Measurements from ENCODE around the gene KCTD3.

KCTD3 gene

GRCh38 chr1:215542301-215542700 lies 24.8 kb upstream of the KCTD3 start:
- in situ Hi-C loops (cut with MboI; ENCODE audit: low sequenced_read_pairs), result loop anchor here (25.0 kb wide), 1 partner anchor 1205 kb away; no protein-coding TSS in a partner anchor
- DNase-seq (ENCODE audit: low spot score in 2 of 2), result no peak
- H3K36me3 ChIP-seq (replicated peaks), result no peaks in the 10 kb centered on the region
- no peaks in the 10 kb centered on the region for H3K27me3 ChIP-seq (ENCODE audit: low read depth)
- H3K4me3 ChIP-seq, result no peak overlapping the region
- no peaks in the 10 kb centered on the region for H3K4me1 ChIP-seq
- no peaks in the 10 kb centered on the region; the same call in 1 of the 2 replicates for H3K9me3 ChIP-seq

- H3K4me1 ChIP-seq, result no peaks in the 10 kb centered on the region
- H3K9me3 ChIP-seq, result no peaks in the 10 kb centered on the region; the same call in 1 of the 2 replicates
- no peak overlapping the region for H3K4me3 ChIP-seq
- no peaks in the 10 kb centered on the region for H3K36me3 ChIP-seq (replicated peaks)
- in situ Hi-C loops (cut with MboI; ENCODE audit: low sequenced_read_pairs), result loop anchor here (25.0 kb wide), 1 partner anchor 1206 kb away; no protein-coding TSS in a partner anchor
- no peak for DNase-seq (ENCODE audit: low spot score in 2 of 2)
- no peaks in the 10 kb centered on the region for H3K27me3 ChIP-seq (ENCODE audit: low read depth)
These were observed 23.9 kb upstream of the KCTD3 start for GRCh38 chr1:215543191-215543606.

- no peaks in the 10 kb centered on the region for H3K27me3 ChIP-seq (ENCODE audit: low read depth)
- no peaks in the 10 kb centered on the region for H3K36me3 ChIP-seq (replicated peaks)
- no peak for DNase-seq (ENCODE audit: low spot score in 2 of 2)
- no peaks in the 10 kb centered on the region; the same call in 1 of the 2 replicates for H3K9me3 ChIP-seq
- no peaks in the 10 kb centered on the region for H3K4me1 ChIP-seq
- H3K4me3 ChIP-seq, result no peak overlapping the region
- in situ Hi-C loops (cut with MboI; ENCODE audit: low sequenced_read_pairs), result loop anchor here (25.0 kb wide), 1 partner anchor 1207 kb away; no protein-coding TSS in a partner anchor
These were observed 23.3 kb upstream of the KCTD3 start for GRCh38 chr1:215543806-215544205.

- no peaks in the 10 kb centered on the region; the same call in 1 of the 2 replicates for H3K9me3 ChIP-seq
- in situ Hi-C loops (cut with MboI; ENCODE audit: low sequenced_read_pairs), result loop anchor here (25.0 kb wide), 1 partner anchor 1207 kb away; no protein-coding TSS in a partner anchor
- no peaks in the 10 kb centered on the region for H3K4me1 ChIP-seq
- H3K4me3 ChIP-seq, result no peak overlapping the region
- no peaks in the 10 kb centered on the region for H3K36me3 ChIP-seq (replicated peaks)
- no peaks in the 10 kb centered on the region for H3K27me3 ChIP-seq (ENCODE audit: low read depth)
- DNase-seq (ENCODE audit: low spot score in 2 of 2), result no peak
These were observed 22.5 kb upstream of the KCTD3 start for GRCh38 chr1:215544566-215544965.

GRCh38 chr1:215545096-215545495 lies 22.0 kb upstream of the KCTD3 start:
- H3K4me3 ChIP-seq, result no peak overlapping the region
- no peak for DNase-seq (ENCODE audit: low spot score in 2 of 2)
- no peaks in the 10 kb centered on the region; the same call in 1 of the 2 replicates for H3K9me3 ChIP-seq
- in situ Hi-C loops (cut with MboI; ENCODE audit: low sequenced_read_pairs), result loop anchor here (25.0 kb wide), 1 partner anchor 1208 kb away; no protein-coding TSS in a partner anchor
- no peaks in the 10 kb centered on the region for H3K27me3 ChIP-seq (ENCODE audit: low read depth)
- H3K36me3 ChIP-seq (replicated peaks), result no peaks in the 10 kb centered on the region
- no peaks in the 10 kb centered on the region for H3K4me1 ChIP-seq

GRCh38 chr1:215547011-215547410 lies 20.1 kb upstream of the KCTD3 start:
- in situ Hi-C loops (cut with MboI; ENCODE audit: low sequenced_read_pairs), result loop anchor here (25.0 kb wide), 1 partner anchor 1210 kb away; no protein-coding TSS in a partner anchor
- Histone ChIP-seq H3K4me1 (no peaks in the 10 kb centered on the region; the same call in 1 of the 2 replicates), H3K36me3 (replicated peaks) (no peaks in the 10 kb centered on the region), H3K9me3 (no peaks in the 10 kb centered on the region; the same call in 1 of the 2 replicates), H3K27me3 (ENCODE audit: low read depth) (no peaks in the 10 kb centered on the region), H3K4me3 (no peak overlapping the region)
- no peak for DNase-seq (ENCODE audit: low spot score in 2 of 2)

- in situ Hi-C loops (cut with MboI; ENCODE audit: low sequenced_read_pairs), result no loop called here
- H3K36me3 ChIP-seq (replicated peaks), result no peaks in the 10 kb centered on the region
- H3K9me3 ChIP-seq, result no peaks in the 10 kb centered on the region
- H3K27me3 ChIP-seq (ENCODE audit: low read depth), result no peaks in the 10 kb centered on the region
- no peak for DNase-seq (ENCODE audit: low spot score in 2 of 2)
- H3K4me3 ChIP-seq, result no peak overlapping the region
- no peaks in the 10 kb centered on the region; the same call in 1 of the 2 replicates for H3K4me1 ChIP-seq
These were observed 15.3 kb upstream of the KCTD3 start for GRCh38 chr1:215551806-215552205.

GRCh38 chr1:215554865-215555264 lies 12.2 kb upstream of the KCTD3 start:
- no peaks in the 10 kb centered on the region for H3K27me3 ChIP-seq (ENCODE audit: low read depth)
- in situ Hi-C loops (cut with MboI; ENCODE audit: low sequenced_read_pairs), result no loop called here
- no peak for DNase-seq (ENCODE audit: low spot score in 2 of 2)
- H3K9me3 ChIP-seq, result no peaks in the 10 kb centered on the region
- H3K36me3 ChIP-seq (replicated peaks), result no peaks in the 10 kb centered on the region
- H3K4me3 ChIP-seq, result no peak overlapping the region
- peaks cover 3% of the 10 kb centered on the region; the same call in 1 of the 2 replicates for H3K4me1 ChIP-seq

GRCh38 chr1:215555531-215555930 lies 11.6 kb upstream of the KCTD3 start:
- Histone ChIP-seq H3K4me1 (peaks cover 3% of the 10 kb centered on the region; the same call in 1 of the 2 replicates), H3K27me3 (ENCODE audit: low read depth) (no peaks in the 10 kb centered on the region), H3K9me3 (no peaks in the 10 kb centered on the region), H3K36me3 (replicated peaks) (no peaks in the 10 kb centered on the region), H3K4me3 (no peak overlapping the region)
- DNase-seq (ENCODE audit: low spot score in 2 of 2), result no peak
- in situ Hi-C loops (cut with MboI; ENCODE audit: low sequenced_read_pairs), result no loop called here

GRCh38 chr1:215556996-215557395 lies 10.1 kb upstream of the KCTD3 start:
- Histone ChIP-seq H3K36me3 (replicated peaks) (no peaks in the 10 kb centered on the region), H3K27me3 (ENCODE audit: low read depth) (no peaks in the 10 kb centered on the region), H3K4me1 (peaks cover 3% of the 10 kb centered on the region; the same call in 1 of the 2 replicates), H3K9me3 (no peaks in the 10 kb centered on the region), H3K4me3 (no peak overlapping the region)
- no peak for DNase-seq (ENCODE audit: low spot score in 2 of 2)
- in situ Hi-C loops (cut with MboI; ENCODE audit: low sequenced_read_pairs), result no loop called here

GRCh38 chr1:215557504-215557903 lies 9.6 kb upstream of the KCTD3 start:
- Histone ChIP-seq H3K9me3 (no peaks in the 10 kb centered on the region), H3K36me3 (replicated peaks) (no peaks in the 10 kb centered on the region), H3K27me3 (ENCODE audit: low read depth) (no peaks in the 10 kb centered on the region), H3K4me3 (no peak overlapping the region), H3K4me1 (peaks cover 3% of the 10 kb centered on the region; the same call in 1 of the 2 replicates)
- in situ Hi-C loops (cut with MboI; ENCODE audit: low sequenced_read_pairs), result no loop called here
- DNase-seq (ENCODE audit: low spot score in 2 of 2), result no peak

- no peaks in the 10 kb centered on the region for H3K27me3 ChIP-seq (ENCODE audit: low read depth)
- no peaks in the 10 kb centered on the region for H3K9me3 ChIP-seq
- DNase-seq (ENCODE audit: low spot score in 2 of 2), result no peak
- H3K4me1 ChIP-seq, result peaks cover 3% of the 10 kb centered on the region; the same call in 1 of the 2 replicates
- no peaks in the 10 kb centered on the region for H3K36me3 ChIP-seq (replicated peaks)
- no peak overlapping the region for H3K4me3 ChIP-seq
- in situ Hi-C loops (cut with MboI; ENCODE audit: low sequenced_read_pairs), result no loop called here
These were observed 9.0 kb upstream of the KCTD3 start for GRCh38 chr1:215557992-215558626.

GRCh38 chr1:215567491-215568298 lies 591 bp downstream of the KCTD3 start:
- peaks cover 25% of the 10 kb centered on the region for H3K4me1 ChIP-seq
- H3K36me3 ChIP-seq (replicated peaks), result no peaks in the 10 kb centered on the region
- peak overlapping the region; percentile 66 for H3K4me3 ChIP-seq
- no peaks in the 10 kb centered on the region for H3K27me3 ChIP-seq (ENCODE audit: low read depth)
- no peaks in the 10 kb centered on the region for H3K9me3 ChIP-seq
- peak; percentile 51 to 56 for DNase-seq (ENCODE audit: low spot score in 2 of 2)
- in situ Hi-C loops (cut with MboI; ENCODE audit: low sequenced_read_pairs), result no loop called here

- peak; percentile 17 to 23 for DNase-seq (ENCODE audit: low spot score in 2 of 2)
- H3K4me3 ChIP-seq, result peak overlapping the region; percentile 66
- in situ Hi-C loops (cut with MboI; ENCODE audit: low sequenced_read_pairs), result no loop called here
- H3K4me1 ChIP-seq, result peaks cover 25% of the 10 kb centered on the region
- H3K36me3 ChIP-seq (replicated peaks), result no peaks in the 10 kb centered on the region
- H3K9me3 ChIP-seq, result no peaks in the 10 kb centered on the region
- H3K27me3 ChIP-seq (ENCODE audit: low read depth), result no peaks in the 10 kb centered on the region
These were observed 1.2 kb downstream of the KCTD3 start for GRCh38 chr1:215568299-215568692.

Measured in HAP-1 (cell line).